HepG2 (cell line): ENCODE measurements around the gene DPH1. TPM values are rescaled to one million over a fixed set of nuclear protein-coding genes. Genes with fewer than 3 reads are reported as not detected.

ENCODE experiments used
- ATF7-NPFF ChIP-seq: sonication (generic); formaldehyde crosslinking; IDR thresholded peaks from 2 replicates; pipeline ENCODE4 v1.8.1; 2023; ENCODE audit warnings: mild to moderate bottlenecking, low read depth, missing genetic modification reagents, moderate library complexity
- CBX2 ChIP-seq, 2 experiments: fragments of 200-600 bp in 1 of 2; sonication (generic); formaldehyde crosslinking in 1 of 2; IDR thresholded peaks; 2 replicates each; pipeline versions ENCODE4 v1.7.0 to v1.8.1; 2018 to 2022; ENCODE audit warnings: low read depth in 2 of 2, low read length in 1 of 2, mild to moderate bottlenecking in 1 of 2, missing genetic modification reagents in 1 of 2
- ERF ChIP-seq: IDR thresholded peaks from 2 replicates; pipeline ENCODE4 v1.6.1; 2018; ENCODE audit warnings: missing biosample characterization, missing genetic modification reagents
- HNF4A ChIP-seq: sonication (generic); formaldehyde crosslinking; IDR thresholded peaks from 2 replicates; pipeline ENCODE4 v1.4.0; 2020; ENCODE audit warnings: missing genetic modification reagents
- HOXA3 ChIP-seq: sonication (generic); formaldehyde crosslinking; IDR thresholded peaks from 2 replicates; pipeline ENCODE4 v1.5.0; 2020; ENCODE audit warnings: missing genetic modification reagents
- JARID2 ChIP-seq: sonication (generic); formaldehyde crosslinking; IDR thresholded peaks from 2 replicates; pipeline ENCODE4 v1.8.1; 2023; ENCODE audit warnings: missing genetic modification reagents, inconsistent platforms; ENCODE audit not compliant: insufficient replicate concordance
- MAZ ChIP-seq, 2 experiments: sonication (generic) in 1 of 2; formaldehyde crosslinking in 1 of 2; IDR thresholded peaks; 2 replicates each; pipeline versions ENCODE4 v1.5.0 to v1.6.1; 2012 to 2020; ENCODE audit warnings: low read depth in 2 of 2, mild to moderate bottlenecking in 2 of 2, borderline replicate concordance in 1 of 2, improper control_type of control experiment in 1 of 2, low read length in 1 of 2, missing genetic modification reagents in 1 of 2, moderate library complexity in 1 of 2
- MIER2 ChIP-seq: IDR thresholded peaks from 2 replicates; pipeline ENCODE4 v1.6.1; 2016; ENCODE audit warnings: missing biosample characterization, missing genetic modification reagents
- MYNN ChIP-seq: sonication (generic); formaldehyde crosslinking; IDR thresholded peaks from 2 replicates; pipeline ENCODE4 v1.4.0; 2020; ENCODE audit warnings: mild to moderate bottlenecking, low read depth, missing genetic modification reagents
- SIN3B ChIP-seq: fragments of 150-350 bp; IDR thresholded peaks from 2 replicates; pipeline ENCODE4 v1.6.1; 2014; ENCODE audit warnings: low read length
- ZFY ChIP-seq: sonication (generic); formaldehyde crosslinking; IDR thresholded peaks from 2 replicates; pipeline ENCODE4 v1.4.0; 2020; ENCODE audit warnings: missing genetic modification reagents
- ZKSCAN8 ChIP-seq: IDR thresholded peaks from 2 replicates; pipeline ENCODE4 v1.6.1; 2016; ENCODE audit warnings: borderline replicate concordance, missing genetic modification reagents, missing compliant biosample characterization
- ZNF446 ChIP-seq: sonication (generic); formaldehyde crosslinking; IDR thresholded peaks from 2 replicates; pipeline ENCODE4 v1.5.0; 2020; ENCODE audit warnings: mild to moderate bottlenecking, missing genetic modification reagents
- ZNF451 ChIP-seq: sonication (generic); formaldehyde crosslinking; IDR thresholded peaks from 2 replicates; pipeline ENCODE4 v1.5.0; 2020; ENCODE audit warnings: mild to moderate bottlenecking, missing genetic modification reagents
- ZNF484 ChIP-seq: sonication (generic); formaldehyde crosslinking; IDR thresholded peaks from 2 replicates; pipeline ENCODE4 v1.5.1; 2020; ENCODE audit warnings: mild to moderate bottlenecking, low read depth, missing genetic modification reagents, borderline replicate concordance
- ZNF564 ChIP-seq: sonication (generic); formaldehyde crosslinking; IDR thresholded peaks from 2 replicates; pipeline ENCODE4 v1.8.1; 2023; ENCODE audit warnings: mild to moderate bottlenecking, missing genetic modification reagents
- ZNF850 ChIP-seq: sonication (generic); formaldehyde crosslinking; conservative IDR thresholded peaks from 2 replicates; pipeline ENCODE4 v1.9.0; 2021; ENCODE audit warnings: mild to moderate bottlenecking, missing genetic modification reagents
- polyA plus RNA-seq, 8 experiments: library from polyadenylated mRNA; depleted of rRNA in 3 of 8; stranded (reverse) in 7 of 8; unstranded in 1 of 8; fragments of >200 nt; fragmentation: Illumina TruSeq in 4 of 8; extraction: Trizol in 4 of 8; gene quantifications; 2 replicates each; pipeline versions ENCODE4 v1.2.1 to v1.2.3, GENCODE V29; 2011 to 2016; ENCODE audit warnings: low read depth in 4 of 8, missing spikeins in 1 of 8, mixed read lengths in 1 of 8; ENCODE audit not compliant: insufficient read depth in 1 of 8
- total RNA-seq, 5 experiments: library from RNA; depleted of rRNA; stranded (reverse); fragments of >200 nt; fragmentation: Illumina TruSeq; extraction: Trizol; gene quantifications; 2 replicates each; pipeline ENCODE4 v1.2.3, GENCODE V29; 2016; ENCODE audit warnings: low read depth in 1 of 5
- TF ChIP-seq, protein P1 (sequence below): IDR thresholded peaks from 2 replicates; pipeline ENCODE4 v1.6.1; 2012; ENCODE audit warnings: low read length, improper control_type of control experiment
- TF ChIP-seq, protein P2 (sequence below): sonication (generic); formaldehyde crosslinking; conservative IDR thresholded peaks from 2 replicates; pipeline ENCODE4 v1.8.0; 2022; ENCODE audit warnings: missing genetic modification reagents

DPH1 gene
- total and polyA plus RNA-seq, 2 of the 13 experiments (the other 11 are each of a cell fraction or from before 2014, with no cell fraction given): 25.3 to 42.8 TPM

- TF ChIP-seq HOXA3 (CRISPR knock-in tag): no peak
- TF ChIP-seq ZNF850 (CRISPR knock-in tag): no peak
- TF ChIP-seq ZKSCAN8 (CRISPR knock-in tag): no peak
- TF ChIP-seq, protein P1, sequence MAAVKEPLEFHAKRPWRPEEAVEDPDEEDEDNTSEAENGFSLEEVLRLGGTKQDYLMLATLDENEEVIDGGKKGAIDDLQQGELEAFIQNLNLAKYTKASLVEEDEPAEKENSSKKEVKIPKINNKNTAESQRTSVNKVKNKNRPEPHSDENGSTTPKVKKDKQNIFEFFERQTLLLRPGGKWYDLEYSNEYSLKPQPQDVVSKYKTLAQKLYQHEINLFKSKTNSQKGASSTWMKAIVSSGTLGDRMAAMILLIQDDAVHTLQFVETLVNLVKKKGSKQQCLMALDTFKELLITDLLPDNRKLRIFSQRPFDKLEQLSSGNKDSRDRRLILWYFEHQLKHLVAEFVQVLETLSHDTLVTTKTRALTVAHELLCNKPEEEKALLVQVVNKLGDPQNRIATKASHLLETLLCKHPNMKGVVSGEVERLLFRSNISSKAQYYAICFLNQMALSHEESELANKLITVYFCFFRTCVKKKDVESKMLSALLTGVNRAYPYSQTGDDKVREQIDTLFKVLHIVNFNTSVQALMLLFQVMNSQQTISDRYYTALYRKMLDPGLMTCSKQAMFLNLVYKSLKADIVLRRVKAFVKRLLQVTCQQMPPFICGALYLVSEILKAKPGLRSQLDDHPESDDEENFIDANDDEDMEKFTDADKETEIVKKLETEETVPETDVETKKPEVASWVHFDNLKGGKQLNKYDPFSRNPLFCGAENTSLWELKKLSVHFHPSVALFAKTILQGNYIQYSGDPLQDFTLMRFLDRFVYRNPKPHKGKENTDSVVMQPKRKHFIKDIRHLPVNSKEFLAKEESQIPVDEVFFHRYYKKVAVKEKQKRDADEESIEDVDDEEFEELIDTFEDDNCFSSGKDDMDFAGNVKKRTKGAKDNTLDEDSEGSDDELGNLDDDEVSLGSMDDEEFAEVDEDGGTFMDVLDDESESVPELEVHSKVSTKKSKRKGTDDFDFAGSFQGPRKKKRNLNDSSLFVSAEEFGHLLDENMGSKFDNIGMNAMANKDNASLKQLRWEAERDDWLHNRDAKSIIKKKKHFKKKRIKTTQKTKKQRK: no peak
- no peak for TF ChIP-seq HNF4A
- no peak for TF ChIP-seq SIN3B
- TF ChIP-seq, protein P2, sequence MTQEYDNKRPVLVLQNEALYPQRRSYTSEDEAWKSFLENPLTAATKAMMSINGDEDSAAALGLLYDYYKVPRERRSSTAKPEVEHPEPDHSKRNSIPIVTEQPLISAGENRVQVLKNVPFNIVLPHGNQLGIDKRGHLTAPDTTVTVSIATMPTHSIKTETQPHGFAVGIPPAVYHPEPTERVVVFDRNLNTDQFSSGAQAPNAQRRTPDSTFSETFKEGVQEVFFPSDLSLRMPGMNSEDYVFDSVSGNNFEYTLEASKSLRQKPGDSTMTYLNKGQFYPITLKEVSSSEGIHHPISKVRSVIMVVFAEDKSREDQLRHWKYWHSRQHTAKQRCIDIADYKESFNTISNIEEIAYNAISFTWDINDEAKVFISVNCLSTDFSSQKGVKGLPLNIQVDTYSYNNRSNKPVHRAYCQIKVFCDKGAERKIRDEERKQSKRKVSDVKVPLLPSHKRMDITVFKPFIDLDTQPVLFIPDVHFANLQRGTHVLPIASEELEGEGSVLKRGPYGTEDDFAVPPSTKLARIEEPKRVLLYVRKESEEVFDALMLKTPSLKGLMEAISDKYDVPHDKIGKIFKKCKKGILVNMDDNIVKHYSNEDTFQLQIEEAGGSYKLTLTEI (CRISPR knock-in tag): no peak
- TF ChIP-seq MAZ (IDR thresholded peaks at IDR 0.05; ENCODE audit: borderline replicate concordance, low read depth, low read length): no peak
- no peak for TF ChIP-seq MAZ (CRISPR knock-in tag; IDR thresholded peaks at IDR 0.05; ENCODE audit: low read depth)
- TF ChIP-seq MIER2: no peak
- TF ChIP-seq ZNF451 (CRISPR knock-in tag): no peak
- TF ChIP-seq ERF (CRISPR knock-in tag): no peak
- TF ChIP-seq JARID2: no peak
- TF ChIP-seq CBX2 (IDR thresholded peaks at IDR 0.05; ENCODE audit: low read depth, low read length): no peak
- no peak for TF ChIP-seq CBX2 (CRISPR knock-in tag; IDR thresholded peaks at IDR 0.05; ENCODE audit: low read depth)
- peak; percentile 23; the same call in 1 of the 2 replicates for TF ChIP-seq ZNF446 (CRISPR knock-in tag)
- peak; percentile 2; the same call in 1 of the 2 replicates for TF ChIP-seq ATF7-NPFF
- TF ChIP-seq MYNN (CRISPR knock-in tag): no peak
- TF ChIP-seq ZNF564: no peak
- no peak for TF ChIP-seq ZFY
- TF ChIP-seq ZNF484 (CRISPR knock-in tag): no peak
These were observed 25.6 kb downstream of the DPH1 start (continued) for GRCh38 chr17:2055292-2056205.
